Urinary bladder (tissue), 4 donors: Measurements from ENCODE around the gene TBL3. TPM values are rescaled to one million over a fixed set of nuclear protein-coding genes. Genes with fewer than 3 reads are reported as not detected.
A peak's percentile ranks its signal among the peaks of the same experiment; 100 is the strongest.

Source experiments
- DNase-seq: peaks from one replicate; pipeline ENCODE4 v3.0.0-alpha.2; 2015; ENCODE audit errors: extremely low spot score
- H3K27ac ChIP-seq: one replicate; pipeline ENCODE4 v1.5.1; 2013; ENCODE audit warnings: low read depth, mild to moderate bottlenecking, moderate library complexity
- H3K36me3 ChIP-seq: one replicate; pipeline ENCODE4 v1.6.1; 2013; ENCODE audit warnings: mild to moderate bottlenecking, moderate library complexity; ENCODE audit not compliant: insufficient read depth
- H3K4me1 ChIP-seq: one replicate; pipeline ENCODE4 v1.6.1; 2013; ENCODE audit warnings: mild to moderate bottlenecking, moderate library complexity; ENCODE audit not compliant: insufficient read depth
- H3K4me3 ChIP-seq: one replicate; pipeline ENCODE4 v1.5.1; 2013; ENCODE audit warnings: low read depth, low read length
- WGBS: extraction: QIAGEN DNeasy Blood & Tissue Kit; methylation state at CpG from one replicate; pipeline ENCODE4 v1.1.7; 2013; 5-methylcytosine and 5-hydroxymethylcytosine counted together
- polyA plus RNA-seq: library from polyadenylated mRNA; stranded (reverse); fragments of 200-250 nt; gene quantifications from one replicate; pipeline ENCODE4 v1.2.3, GENCODE V29; 2013
- small RNA-seq: library from RNA; depleted of rRNA; stranded (forward); fragments of <200 nt; gene quantifications from one replicate; pipeline ENCODE3, GENCODE V24; 2014
- total RNA-seq: library from RNA; depleted of rRNA; stranded (reverse); fragments of >200 nt; gene quantifications from one replicate; pipeline ENCODE4 v1.2.3, GENCODE V29; 2014
- donor health status: healthy with polysubstance abuse.
- donor health status: healthy.

Gene TBL3
- total and polyA plus RNA-seq, 2 donors, result 10.9 to 50.6 TPM

DNA sequence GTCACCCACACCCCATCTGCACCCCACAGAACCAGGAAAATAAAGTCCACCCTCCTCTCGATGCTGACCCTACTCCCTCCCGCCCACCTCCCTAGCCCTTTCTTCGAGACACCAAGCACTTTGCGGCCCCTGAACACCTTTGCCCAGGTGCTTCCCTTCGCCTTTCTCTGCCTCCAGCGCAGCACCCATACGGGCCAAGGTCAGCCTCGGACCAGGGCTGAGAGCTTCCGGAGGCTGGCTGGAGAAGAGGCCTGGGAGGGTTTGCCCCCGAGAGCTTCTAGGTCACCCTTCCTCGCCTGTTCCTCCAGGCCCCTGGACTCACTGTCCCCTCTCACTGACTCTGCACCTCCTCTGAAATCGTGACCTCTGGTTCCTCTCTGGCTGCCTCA is 52.2 kb downstream of the TBL3 start:
- no peaks in the 10 kb centered on the region for H3K36me3 ChIP-seq
- WGBS, result 91% methylated on average over 12 of the region's 12 CpGs
- peak overlapping the region; percentile 46 for H3K27ac ChIP-seq
- DNase-seq, result no peak
- no peaks in the 10 kb centered on the region for H3K4me1 ChIP-seq
- no peak overlapping the region for H3K4me3 ChIP-seq

DNA sequence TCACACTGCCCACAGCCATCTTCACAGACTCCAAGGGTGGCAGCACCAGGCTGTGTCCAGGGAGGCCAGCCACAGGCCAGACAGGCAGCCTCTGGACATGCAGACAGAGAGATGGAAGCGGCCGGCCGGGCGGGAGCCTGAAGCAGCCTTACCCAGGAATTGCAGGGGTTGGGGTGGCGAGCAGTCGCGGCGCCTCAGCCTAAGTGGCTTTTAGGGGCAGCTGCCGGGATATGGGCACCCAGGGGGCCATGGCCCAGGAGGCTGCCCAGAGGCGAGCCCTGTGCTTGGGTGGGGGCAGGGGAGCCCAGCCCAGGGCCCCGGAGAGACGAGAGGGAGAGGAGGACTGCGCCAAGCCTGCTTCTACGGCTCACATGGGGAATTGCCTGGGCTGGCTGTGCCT is 53.4 kb downstream of the TBL3 start:
- Histone ChIP-seq H3K4me3 (no peak overlapping the region), H3K36me3 (no peaks in the 10 kb centered on the region), H3K27ac (no peak overlapping the region), H3K4me1 (no peaks in the 10 kb centered on the region)
- 93% methylated on average over 14 of the region's 14 CpGs for WGBS
- DNase-seq, result no peak

DNA sequence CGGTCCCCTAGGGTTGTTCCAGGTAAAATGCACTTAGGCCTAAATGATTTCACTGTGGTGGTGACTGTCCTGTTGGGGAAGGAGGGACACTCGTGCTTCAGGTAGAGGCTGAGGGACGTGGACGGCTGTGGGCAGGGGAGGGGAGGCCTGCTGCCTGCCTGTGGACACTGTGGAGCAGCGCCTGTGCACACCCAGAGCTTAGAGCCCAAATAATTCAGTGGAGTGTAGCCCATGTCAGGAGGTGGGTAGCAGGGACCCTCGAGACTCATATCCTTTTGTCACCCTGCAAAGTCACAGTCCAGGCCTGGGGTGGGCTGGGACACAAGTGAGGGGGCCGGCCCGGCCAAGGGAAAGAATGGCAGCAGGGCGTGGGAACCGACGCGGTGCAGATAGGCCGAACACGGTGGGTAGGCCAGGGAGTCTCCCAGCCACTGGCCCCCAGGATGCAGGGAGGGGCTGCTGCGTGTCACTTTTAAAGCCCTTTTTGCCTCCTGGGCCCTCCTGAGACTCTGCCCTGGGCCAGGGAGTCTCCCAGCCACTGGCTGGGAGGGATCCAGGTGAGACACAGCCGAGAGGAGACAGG is 54.1 kb downstream of the TBL3 start:
- no peaks in the 10 kb centered on the region for H3K4me1 ChIP-seq
- no peaks in the 10 kb centered on the region for H3K36me3 ChIP-seq
- DNase-seq, result no peak
- H3K27ac ChIP-seq, result peak overlapping the region; percentile 67
- 84% methylated on average over 16 of the region's 16 CpGs for WGBS
- H3K4me3 ChIP-seq, result peak overlapping the region; percentile 82

DNA sequence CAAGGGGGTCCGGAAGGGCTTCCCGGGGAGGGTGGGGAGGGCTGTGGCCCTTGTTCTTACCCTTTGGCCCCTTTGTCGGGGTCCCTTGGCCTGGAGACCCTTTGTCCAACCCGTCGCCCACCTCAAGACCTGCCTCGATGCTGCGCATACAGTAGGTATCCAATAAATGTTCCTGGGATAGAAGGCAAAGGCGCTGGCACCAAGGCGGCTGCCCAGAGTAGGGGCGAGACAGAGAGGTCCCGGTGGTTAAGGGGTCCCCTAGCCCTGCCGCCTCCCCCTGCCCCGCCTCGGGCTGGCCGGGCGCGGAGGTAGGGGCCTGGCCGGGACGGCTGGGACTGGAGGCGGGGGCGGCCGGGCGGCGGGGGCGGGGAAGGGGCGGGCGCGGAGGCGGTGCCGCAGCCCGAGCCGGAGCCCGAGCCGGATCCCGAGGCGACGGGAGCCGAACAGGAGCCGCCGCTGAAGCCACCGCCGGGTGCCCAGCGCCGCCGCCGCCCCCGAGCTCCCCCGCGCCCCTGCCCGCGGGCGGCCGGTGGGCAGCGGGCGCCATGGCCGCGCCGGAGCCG is 54.7 kb downstream of the TBL3 start, which contains the start of gene NHERF2:
Gene NHERF2 (plus strand): TSS at position 442 of the 563 bp plus-strand sequence. CDS start 104 bp downstream, at position 546.
- H3K36me3 ChIP-seq, result no peaks in the 10 kb centered on the region
- H3K4me1 ChIP-seq, result no peaks in the 10 kb centered on the region
- peak within 1 kb of the TSS; percentile 67 for H3K27ac ChIP-seq
- WGBS, result 8% methylated on average over 58 of the region's 59 CpGs
- DNase-seq, result no peak
- peak within 1 kb of the TSS; percentile 82 for H3K4me3 ChIP-seq

DNA sequence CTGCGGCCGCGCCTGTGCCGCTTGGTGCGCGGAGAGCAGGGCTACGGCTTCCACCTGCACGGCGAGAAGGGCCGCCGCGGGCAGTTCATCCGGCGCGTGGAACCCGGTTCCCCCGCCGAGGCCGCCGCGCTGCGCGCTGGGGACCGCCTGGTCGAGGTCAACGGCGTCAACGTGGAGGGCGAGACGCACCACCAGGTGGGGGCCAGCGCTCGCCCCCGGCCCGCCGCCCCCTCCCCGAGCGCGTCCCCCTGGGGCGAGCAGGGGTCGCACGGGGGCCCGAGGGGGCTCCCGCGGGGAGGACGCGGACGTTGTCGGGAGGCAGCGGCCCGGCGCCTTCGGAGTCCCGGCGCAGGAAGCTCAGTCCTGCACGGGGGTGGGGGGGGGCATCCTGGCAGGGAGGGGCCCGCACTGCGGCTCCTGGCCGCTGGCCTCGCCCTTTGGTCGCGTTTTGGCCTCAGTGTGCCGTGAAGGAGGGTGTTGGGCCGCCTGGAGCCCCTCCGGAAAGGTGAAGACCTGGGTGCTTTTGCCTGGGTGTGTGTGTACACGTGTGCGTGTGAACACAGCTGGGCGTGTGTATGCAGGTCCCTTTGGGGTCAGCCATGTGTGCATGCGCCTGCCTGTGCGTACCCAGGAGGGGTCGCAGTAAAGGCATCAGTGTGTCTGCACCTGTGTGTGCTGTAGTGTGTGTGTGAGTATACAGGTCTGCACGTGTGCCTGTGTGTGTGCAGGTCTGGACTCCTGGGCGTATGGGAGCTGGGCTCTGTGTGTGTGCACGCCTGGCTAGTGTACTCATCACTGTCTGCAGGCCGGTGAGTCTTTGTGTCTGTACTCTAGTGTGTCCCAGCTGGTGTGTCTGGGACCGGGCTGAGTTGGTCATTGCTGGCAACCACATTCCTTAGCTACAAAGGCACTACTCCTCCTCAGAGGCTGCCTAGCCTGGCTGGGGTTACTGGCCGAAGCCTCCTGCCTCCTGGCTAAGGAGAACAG is 55.5 kb downstream of the TBL3 start:
- Histone ChIP-seq H3K4me1 (peaks cover under 1% of the 10 kb centered on the region), H3K27ac (peak overlapping the region; percentile 41), H3K36me3 (no peaks in the 10 kb centered on the region), H3K4me3 (peak overlapping the region; percentile 82)
- DNase-seq, result no peak
- WGBS, result 5% methylated on average over 76 of the region's 76 CpGs

DNA sequence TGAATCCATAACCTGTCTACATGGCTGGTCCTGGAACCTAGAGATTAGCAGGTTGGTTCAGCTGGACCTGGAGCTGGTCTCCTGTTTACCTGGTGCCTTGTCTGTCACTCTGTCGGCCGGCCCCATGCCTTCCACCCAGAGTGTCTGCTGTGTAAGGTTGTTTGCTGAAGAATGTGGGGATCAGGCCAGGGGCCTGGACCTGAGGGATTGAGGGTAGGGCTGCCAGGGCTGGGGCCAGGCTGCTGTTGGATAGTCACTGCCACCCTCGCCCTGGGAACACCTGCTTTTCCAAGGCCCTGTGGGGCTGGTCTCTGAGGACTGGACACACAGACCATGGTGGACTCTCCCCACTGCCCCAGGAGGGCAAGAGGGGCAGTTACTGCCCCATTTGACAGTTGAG is 56.3 kb downstream of the TBL3 start:
- peaks cover 2% of the 10 kb centered on the region for H3K4me1 ChIP-seq
- no peaks in the 10 kb centered on the region for H3K36me3 ChIP-seq
- H3K4me3 ChIP-seq, result peak overlapping the region; percentile 82
- no peak for DNase-seq
- 59% methylated on average over 3 of the region's 3 CpGs for WGBS
- H3K27ac ChIP-seq, result no peak overlapping the region

DNA sequence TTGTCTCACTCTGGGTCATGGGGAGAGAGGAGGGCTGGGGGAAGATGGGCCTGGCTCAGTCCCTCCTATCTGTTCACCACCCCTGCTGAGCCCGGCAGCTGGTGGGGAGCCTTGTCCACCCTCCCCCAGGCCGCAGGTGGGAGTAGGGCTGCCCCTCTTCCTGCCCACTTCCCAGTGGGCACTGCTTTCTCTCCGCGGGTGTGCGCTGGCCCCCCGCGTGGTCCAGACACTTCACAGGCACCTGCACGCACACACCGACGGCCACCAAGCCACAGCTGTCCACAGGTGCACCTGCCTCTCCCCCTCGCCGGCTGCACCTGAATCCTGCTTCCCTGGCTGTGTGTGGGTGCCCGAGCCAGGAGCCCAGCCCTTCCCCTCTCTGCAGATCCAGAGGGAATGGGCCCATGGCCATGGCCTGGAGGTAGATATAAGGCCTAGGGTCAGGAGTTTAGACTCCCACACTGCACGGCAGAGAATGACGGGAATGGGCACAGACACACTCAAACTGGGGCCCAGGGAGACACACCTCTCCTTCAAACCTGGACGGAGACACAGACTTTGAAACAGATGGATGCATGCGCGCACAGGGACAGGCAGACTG is 56.9 kb downstream of the TBL3 start:
- DNase-seq, result no peak
- peaks cover 2% of the 10 kb centered on the region for H3K4me1 ChIP-seq

DNA sequence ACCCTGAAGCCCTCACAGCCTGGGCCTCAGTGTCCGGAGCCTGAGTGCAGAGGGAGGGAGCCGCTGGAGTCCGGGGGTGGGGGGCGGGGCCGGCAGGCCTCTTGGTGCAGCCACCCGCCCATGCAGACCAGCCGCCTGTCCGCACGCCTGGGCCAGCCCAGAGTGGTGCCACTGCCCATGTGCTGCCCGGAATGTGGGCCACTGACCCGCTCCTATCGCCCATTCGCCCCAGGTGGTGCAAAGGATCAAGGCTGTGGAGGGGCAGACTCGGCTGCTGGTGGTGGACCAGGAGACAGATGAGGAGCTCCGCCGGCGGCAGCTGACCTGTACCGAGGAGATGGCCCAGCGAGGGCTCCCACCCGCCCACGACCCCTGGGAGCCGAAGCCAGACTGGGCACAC is 57.5 kb downstream of the TBL3 start:
- DNase-seq, result no peak
- WGBS, result 69% methylated on average over 22 of the region's 22 CpGs
- Histone ChIP-seq H3K4me3 (no peak overlapping the region), H3K36me3 (no peaks in the 10 kb centered on the region), H3K27ac (no peak overlapping the region), H3K4me1 (peaks cover 2% of the 10 kb centered on the region)

More for the DNA sequence above, 56.9 kb downstream of the TBL3 start:
- Histone ChIP-seq H3K36me3 (no peaks in the 10 kb centered on the region), H3K27ac (no peak overlapping the region), H3K4me3 (peak overlapping the region; percentile 82)
- WGBS, result 72% methylated on average over 18 of the region's 18 CpGs

DNA sequence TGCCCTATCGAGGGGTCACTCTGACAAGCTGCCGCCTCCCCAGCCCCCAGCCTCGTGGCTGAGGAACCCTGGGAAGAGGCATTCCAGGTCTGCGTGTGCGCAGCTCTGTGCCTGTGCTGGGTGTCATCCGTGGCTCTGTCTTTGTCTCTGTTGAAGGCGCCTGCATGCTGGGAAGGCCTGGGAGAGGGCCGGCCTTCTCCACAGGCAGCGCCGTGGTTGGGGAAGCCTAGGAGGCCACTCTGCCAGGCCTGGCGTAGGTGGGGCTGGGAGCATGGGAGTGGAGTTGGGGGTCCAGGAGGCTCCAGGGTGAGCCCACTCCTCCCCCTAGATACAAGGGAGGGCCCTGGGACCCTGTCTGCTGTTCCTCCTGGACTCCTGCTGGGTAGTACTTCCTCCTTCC is 58.2 kb downstream of the TBL3 start:
- WGBS, result 87% methylated on average over 11 of the region's 11 CpGs
- H3K27ac ChIP-seq, result no peak overlapping the region
- no peak for DNase-seq
- peaks cover 2% of the 10 kb centered on the region for H3K4me1 ChIP-seq
- H3K36me3 ChIP-seq, result no peaks in the 10 kb centered on the region
- no peak overlapping the region for H3K4me3 ChIP-seq

DNA sequence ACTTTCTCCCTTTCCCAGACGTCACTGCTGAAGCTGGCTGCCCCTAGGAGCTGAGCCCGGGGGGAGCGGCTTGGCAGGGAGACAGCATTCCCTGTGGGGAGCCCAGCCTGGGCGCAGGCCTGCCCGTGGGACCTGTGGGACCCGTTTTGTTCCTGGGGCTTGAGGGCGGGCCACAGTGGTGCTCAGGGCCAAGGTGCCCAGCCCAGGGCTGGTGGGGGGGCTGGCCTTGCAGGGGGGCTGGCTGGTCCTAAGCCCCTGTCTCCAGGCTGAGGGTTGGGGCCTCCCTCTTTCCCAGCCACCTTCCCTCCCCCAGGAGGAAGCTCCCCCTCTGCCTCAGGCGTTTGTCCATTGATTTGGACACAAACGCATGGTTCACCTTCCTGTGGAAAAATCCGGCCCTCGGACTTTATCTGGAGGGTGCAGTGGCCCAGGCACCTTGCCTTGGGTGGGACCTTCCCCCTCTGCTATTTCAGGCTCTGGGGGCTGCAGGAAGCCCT is 59.3 kb downstream of the TBL3 start:
- Histone ChIP-seq H3K4me1 (peaks cover 3% of the 10 kb centered on the region), H3K4me3 (no peak overlapping the region), H3K36me3 (no peaks in the 10 kb centered on the region), H3K27ac (no peak overlapping the region)
- 71% methylated on average over 11 of the region's 11 CpGs for WGBS
- no peak for DNase-seq

Small RNA genes lying within 50 kb of the gene (small RNA-seq; reads per million reads assigned to genes)
- not detected for gene AC005363.2
- not detected for gene RN7SL219P
- gene SNORA10, result not detected
- not detected for gene SNORA64

Other genes with a start within 250 kb of the TBL3 start
- 19.1 TPM for gene NME3, start 200.5 kb upstream of the TBL3 start, total RNA-seq
- 121 TPM for gene NME3, start 200.5 kb upstream of the TBL3 start, polyA plus RNA-seq
- gene EME2, start 199.2 kb upstream of the TBL3 start, total RNA-seq, result 8.1 TPM
- gene EME2, start 199.2 kb upstream of the TBL3 start, polyA plus RNA-seq, result 6.3 TPM
- gene MRPS34, start 198.9 kb upstream of the TBL3 start, total RNA-seq, result 21.9 TPM
- gene MRPS34, start 198.9 kb upstream of the TBL3 start, polyA plus RNA-seq, result 98.2 TPM
- gene SPSB3, start 189.5 kb upstream of the TBL3 start, total RNA-seq, result 29.2 TPM
- 81.7 TPM for gene SPSB3, start 189.5 kb upstream of the TBL3 start, polyA plus RNA-seq
- gene NUBP2, start 189.1 kb upstream of the TBL3 start, total RNA-seq, result 29.5 TPM
- gene NUBP2, start 189.1 kb upstream of the TBL3 start, polyA plus RNA-seq, result 82.0 TPM
- 0.11 TPM for gene IGFALS, start 178.3 kb upstream of the TBL3 start, total RNA-seq
- gene IGFALS, start 178.3 kb upstream of the TBL3 start, polyA plus RNA-seq, result 0.22 TPM
- gene HAGH, start 145.2 kb upstream of the TBL3 start, total RNA-seq, result 20.9 TPM
- gene HAGH, start 145.2 kb upstream of the TBL3 start, polyA plus RNA-seq, result 96.0 TPM
- 35.2 TPM for gene FAHD1, start 144.8 kb upstream of the TBL3 start, total RNA-seq
- gene FAHD1, start 144.8 kb upstream of the TBL3 start, polyA plus RNA-seq, result 34.0 TPM
- not detected for gene MEIOB, start 99.9 kb upstream of the TBL3 start, total RNA-seq
- gene MEIOB, start 99.9 kb upstream of the TBL3 start, polyA plus RNA-seq, result not detected
- gene HS3ST6, start 53.6 kb upstream of the TBL3 start, total RNA-seq, result 1.8 TPM
- 1.6 TPM for gene HS3ST6, start 53.6 kb upstream of the TBL3 start, polyA plus RNA-seq
- gene MSRB1, start 28.9 kb upstream of the TBL3 start, total RNA-seq, result 4.0 TPM
- 107 TPM for gene MSRB1, start 28.9 kb upstream of the TBL3 start, polyA plus RNA-seq
- 1.2 TPM for gene RPL3L, start 17.4 kb upstream of the TBL3 start, total RNA-seq
- not detected for gene RPL3L, start 17.4 kb upstream of the TBL3 start, polyA plus RNA-seq
- gene NDUFB10, start 12.5 kb upstream of the TBL3 start, total RNA-seq, result 71.2 TPM
- gene NDUFB10, start 12.5 kb upstream of the TBL3 start, polyA plus RNA-seq, result 308 TPM
- 888 TPM for gene RPS2, start 7.2 kb upstream of the TBL3 start, total RNA-seq
- gene RPS2, start 7.2 kb upstream of the TBL3 start, polyA plus RNA-seq, result 3,347 TPM
- not detected for gene RNF151, start 5.2 kb upstream of the TBL3 start, total RNA-seq
- not detected for gene RNF151, start 5.2 kb upstream of the TBL3 start, polyA plus RNA-seq
- not detected for gene NOXO1, start 9.4 kb downstream of the TBL3 start, total RNA-seq
- 0.16 TPM for gene NOXO1, start 9.4 kb downstream of the TBL3 start, polyA plus RNA-seq
- gene GFER, start 12.1 kb downstream of the TBL3 start, total RNA-seq, result 7.7 TPM
- 27.8 TPM for gene GFER, start 12.1 kb downstream of the TBL3 start, polyA plus RNA-seq
- gene SYNGR3, start 17.9 kb downstream of the TBL3 start, total RNA-seq, result 2.0 TPM
- gene SYNGR3, start 17.9 kb downstream of the TBL3 start, polyA plus RNA-seq, result 1.8 TPM
- gene ZNF598, start 37.8 kb downstream of the TBL3 start, total RNA-seq, result 6.3 TPM
- gene ZNF598, start 37.8 kb downstream of the TBL3 start, polyA plus RNA-seq, result 38.4 TPM
- gene NPW, start 47.7 kb downstream of the TBL3 start, total RNA-seq, result not detected
- gene NPW, start 47.7 kb downstream of the TBL3 start, polyA plus RNA-seq, result 0.08 TPM
- gene NHERF2, start 54.8 kb downstream of the TBL3 start, total RNA-seq, result 25.9 TPM
- 111 TPM for gene NHERF2, start 54.8 kb downstream of the TBL3 start, polyA plus RNA-seq
- 13.7 TPM for gene NTHL1, start 75.8 kb downstream of the TBL3 start, total RNA-seq
- gene NTHL1, start 75.8 kb downstream of the TBL3 start, polyA plus RNA-seq, result 28.5 TPM
- 50.2 TPM for gene TSC2, start 75.9 kb downstream of the TBL3 start, total RNA-seq
- gene TSC2, start 75.9 kb downstream of the TBL3 start, polyA plus RNA-seq, result 55.9 TPM
- 79.5 TPM for gene PKD1, start 163.8 kb downstream of the TBL3 start, total RNA-seq
- gene PKD1, start 163.8 kb downstream of the TBL3 start, polyA plus RNA-seq, result 197 TPM
- 0.63 TPM for gene RAB26, start 176.6 kb downstream of the TBL3 start, total RNA-seq
- gene RAB26, start 176.6 kb downstream of the TBL3 start, polyA plus RNA-seq, result 0.63 TPM
- gene TRAF7, start 183.7 kb downstream of the TBL3 start, total RNA-seq, result 21.9 TPM
- 57.0 TPM for gene TRAF7, start 183.7 kb downstream of the TBL3 start, polyA plus RNA-seq
- 0.69 TPM for gene CASKIN1, start 224.6 kb downstream of the TBL3 start, total RNA-seq
- gene CASKIN1, start 224.6 kb downstream of the TBL3 start, polyA plus RNA-seq, result 0.48 TPM
- gene MLST8, start 233.4 kb downstream of the TBL3 start, total RNA-seq, result 9.3 TPM
- gene MLST8, start 233.4 kb downstream of the TBL3 start, polyA plus RNA-seq, result 50.4 TPM
- 4.0 TPM for gene BRICD5, start 238.8 kb downstream of the TBL3 start, total RNA-seq
- gene BRICD5, start 238.8 kb downstream of the TBL3 start, polyA plus RNA-seq, result 5.0 TPM
- gene PGP, start 242.8 kb downstream of the TBL3 start, total RNA-seq, result 4.8 TPM
- gene PGP, start 242.8 kb downstream of the TBL3 start, polyA plus RNA-seq, result 10.5 TPM